Heart right ventricle (tissue), 16 donors: ENCODE data around the gene TAMALIN. TPM values are rescaled to one million over a fixed set of nuclear protein-coding genes. Genes with fewer than 3 reads are reported as not detected.
A peak's percentile ranks its signal among the peaks of the same experiment; 100 is the strongest.

ENCODE experiments used
- ATAC-seq, 8 donors: fragments of 200-7000 bp; cut with Tn5 transposase; one replicate each; pipeline ENCODE4 v1.9.1; 2020; ENCODE audit warnings: mild to moderate bottlenecking in 8 of 8, moderate library complexity in 8 of 8, moderate number of reproducible peaks in 1 of 8
- DNase-seq, 2 donors: peaks; one replicate each; pipeline ENCODE4 v3.0.0-alpha.2; 2020
- H3K27ac ChIP-seq, 10 donors: fragments of 200-600 bp; sonication (generic) in 2 of 10; one replicate each; pipeline versions ENCODE4 v1.5.0 to v1.8.0; 2020 to 2022; ENCODE audit warnings: mild to moderate bottlenecking in 3 of 10
- H3K27me3 ChIP-seq, 7 donors: fragments of 200-600 bp; one replicate each; pipeline ENCODE4 v1.8.0; 2021 to 2022; ENCODE audit warnings: mild to moderate bottlenecking in 2 of 7
- H3K36me3 ChIP-seq, 9 donors: fragments of 200-600 bp; sonication (generic) in 1 of 9; one replicate each; pipeline versions ENCODE4 v1.5.0 to v1.8.0; 2020 to 2022; ENCODE audit warnings: mild to moderate bottlenecking in 2 of 9
- H3K4me1 ChIP-seq, 9 donors: fragments of 200-600 bp; sonication (generic) in 1 of 9; one replicate each; pipeline versions ENCODE4 v1.5.0 to v1.8.0; 2020 to 2022; ENCODE audit warnings: mild to moderate bottlenecking in 4 of 9
- H3K4me3 ChIP-seq, 10 donors: fragments of 200-600 bp; sonication (generic) in 2 of 10; one replicate each; pipeline versions ENCODE4 v1.5.0 to v1.8.0; 2020 to 2022; ENCODE audit warnings: mild to moderate bottlenecking in 7 of 10, moderate library complexity in 2 of 10
- H3K9me3 ChIP-seq, 11 donors: fragments of 200-600 bp in 10 of 11; sonication (generic) in 2 of 11; one replicate each; pipeline versions ENCODE4 v1.5.0 to v1.8.0; 2013 to 2022; ENCODE audit warnings: mild to moderate bottlenecking in 2 of 11, control low read depth in 1 of 11, moderate library complexity in 1 of 11
- CTCF ChIP-seq, 9 donors: fragments of 200-600 bp; sonication (generic) in 2 of 9; IDR thresholded peaks; one replicate each; pipeline versions ENCODE4 v1.5.0 to v1.8.0; 2021 to 2022; ENCODE audit warnings: antibody characterized with exemption in 9 of 9, mild to moderate bottlenecking in 5 of 9, moderate library complexity in 1 of 9
- WGBS, 2 donors: extraction: QIAGEN DNeasy Blood & Tissue Kit; methylation state at CpG; one replicate each; pipeline ENCODE4 v1.1.7; 2013; ENCODE audit warnings: inconsistent platforms in 1 of 2; 5-methylcytosine and 5-hydroxymethylcytosine counted together
- intact Hi-C, 10 donors: fragments of 100-400 bp; cut with DNase I; formaldehyde crosslinking; loops; one replicate each; pipeline versions ENCODE4 v1.11.1 to v1.14.2; 2022
- polyA plus RNA-seq, 2 donors: library from polyadenylated mRNA; stranded (reverse); fragments of 200-250 nt; gene quantifications; one replicate each; pipeline ENCODE4 v1.2.3, GENCODE V29; 2013
- total RNA-seq, 10 donors: library from RNA; stranded (reverse); fragmentation: NEBNext Ultra II Directional in 3 of 10; extraction: Animal tissue kit (Norgen Biotek cat#: 25700) in 3 of 10; gene quantifications; one replicate each; pipeline versions ENCODE4 v1.2.1 to v1.2.4, GENCODE V29; 2021 to 2023
- donor health status: Arrhythmogenic right ventricular cardiomyopathy.
- donor health status: ischemic (EF 13 %, LVEDD 7.1; RV severe dilation, severe dysfunction).
- donor health status: healthy with polysubstance abuse.
- donor health status: DM: no; HTN: yes; CAD: no.
- donor health status: DM: no; HTN: no; CAD: no.
- donor health status: ischemic (EF 25% LVEDD 6.9; RV normal size, moderate dysfunction).
- donor health status: ischemic (EF 25% LVEDD 5.7; RV mildly dilated, moderate dysfunction).
- donor health status: healthy.
- donor health status: DM: yes; HTN: yes; CAD: no.
- donor health status: Ischemic cardiomyopathy.
- donor health status: ischemic (EF 35%, LVEDD 5.7; RV mildly dilated, moderate dysfunction).
- donor health status: nonischemic (EF 11% LVEDD 7.7; RV severe dilation, severe dysfunction).
- donor health status: DM: yes; HTN: yes; CAD: no.
- donor health status: PGD.
- donor health status: ischemic (EF 29% LVEDD 5.4; RV normal size, mild dysfunction).
- donor health status: nonischemic (EF 23%, LVEDD 6.1; RV moderate dilation, normal function).

TAMALIN gene
- total and polyA plus RNA-seq, 12 donors, result 16.6 to 58.8 (median 26.9) TPM

GRCh38 chr12:52056801-52057637 lies 50.3 kb downstream of the TAMALIN start:
- ATAC-seq, result no peak
- H3K4me3 ChIP-seq, result no peak overlapping the region

GRCh38 chr12:52057638-52058576 lies 51.2 kb downstream of the TAMALIN start:
- Histone ChIP-seq H3K9me3 (no peaks in the 10 kb centered on the region), H3K27ac (no peak overlapping the region), H3K36me3 (peaks cover 0 to 74% (median 57%) of the 10 kb centered on the region in 9 donors), H3K4me3 (no peak overlapping the region), H3K4me1 (peaks cover under 1 to 57% (median 21%) of the 10 kb centered on the region in 9 donors), H3K27me3 (no peaks in the 10 kb centered on the region)
- WGBS, 2 donors, result 89 to 94% methylated on average over 14 of the region's 14 CpGs
- no peak for TF ChIP-seq CTCF (IDR thresholded peaks at IDR 0.05)
- intact Hi-C loops, result no loop called here
- ATAC-seq (no peak), DNase-seq (no peak)

More at GRCh38 chr12:52056801-52057637, 50.3 kb downstream of the TAMALIN start:
- peak overlapping the region in 3 of 10 donors; percentile 10 to 27 (median 16) for H3K27ac ChIP-seq
- H3K27me3 ChIP-seq, result no peaks in the 10 kb centered on the region
- intact Hi-C loops, result no loop called here
- H3K9me3 ChIP-seq, result no peaks in the 10 kb centered on the region
- peaks cover 0 to 78% (median 57%) of the 10 kb centered on the region in 9 donors for H3K36me3 ChIP-seq
- no peak for TF ChIP-seq CTCF (IDR thresholded peaks at IDR 0.05)
- peak in 1 of 2 donors; percentile 26 for DNase-seq
- H3K4me1 ChIP-seq, result peaks cover 0 to 55% (median 26%) of the 10 kb centered on the region in 9 donors
- 83% methylated on average over 23 of the region's 23 CpGs for WGBS, 2 donors

GRCh38 chr12:52058631-52059361 lies 52.0 kb downstream of the TAMALIN start:
- peak in 1 of 2 donors; percentile 28 for DNase-seq
- Histone ChIP-seq H3K4me1 (peaks cover 4 to 57% (median 18%) of the 10 kb centered on the region in 9 donors), H3K36me3 (peaks cover 0 to 67% (median 52%) of the 10 kb centered on the region in 9 donors), H3K9me3 (no peaks in the 10 kb centered on the region), H3K27me3 (no peaks in the 10 kb centered on the region), H3K4me3 (no peak overlapping the region), H3K27ac (no peak overlapping the region)
- WGBS, 2 donors, result 80 to 83% methylated on average over 23 of the region's 25 CpGs
- TF ChIP-seq CTCF (IDR thresholded peaks at IDR 0.05), result no peak
- intact Hi-C loops, result no loop called here
- peak in 1 of 8 donors; percentile 0 for ATAC-seq
